HL-60 (cell line): ENCODE measurements around the gene KLC1.

Source experiments
- DNase-seq, 2 experiments: peaks; one replicate each; pipeline ENCODE4 v3.0.0-alpha.2; 2010 to 2020; ENCODE audit warnings: low read depth in 1 of 2, low spot score in 1 of 2
- H3K27ac ChIP-seq: fragments of 250-450 bp; sonication (Bioruptor Pico); replicated peaks from 2 replicates; pipeline ENCODE4 v1.5.1; 2020; ENCODE audit warnings: mild to moderate bottlenecking, moderate library complexity
- H3K27me3 ChIP-seq: fragments of 250-450 bp; sonication (Bioruptor Pico); 2 replicates; pipeline ENCODE4 v1.5.1; 2021; ENCODE audit warnings: mild to moderate bottlenecking, moderate library complexity; ENCODE audit not compliant: insufficient read depth, poor library complexity, severe bottlenecking
- H3K4me3 ChIP-seq: replicated peaks from 2 replicates; pipeline ENCODE4 v1.5.1; 2011; ENCODE audit warnings: mild to moderate bottlenecking, control low read depth, low read length; ENCODE audit not compliant: insufficient read depth
- GABPA ChIP-seq: IDR thresholded peaks from 2 replicates; pipeline ENCODE4 v1.6.1; 2012; ENCODE audit warnings: low read depth
- POLR2AphosphoS5 ChIP-seq: IDR thresholded peaks from 2 replicates; pipeline ENCODE4 v1.6.1; 2012; ENCODE audit warnings: low read depth
- SPI1 ChIP-seq: IDR thresholded peaks from 2 replicates; pipeline ENCODE4 v1.6.1; 2012; ENCODE audit warnings: low read depth, mild to moderate bottlenecking, borderline replicate concordance
- TF ChIP-seq, protein P1 (sequence below): IDR thresholded peaks from one replicate; pipeline ENCODE4 v1.5.1; 2011; ENCODE audit warnings: low read length, control low read depth, inconsistent platforms; ENCODE audit not compliant: insufficient read depth
- TF ChIP-seq, protein P2 (sequence below): IDR thresholded peaks from 2 replicates; pipeline ENCODE4 v1.6.1; 2012; ENCODE audit warnings: low read depth; ENCODE audit not compliant: insufficient replicate concordance

The KLC1 gene

DNA sequence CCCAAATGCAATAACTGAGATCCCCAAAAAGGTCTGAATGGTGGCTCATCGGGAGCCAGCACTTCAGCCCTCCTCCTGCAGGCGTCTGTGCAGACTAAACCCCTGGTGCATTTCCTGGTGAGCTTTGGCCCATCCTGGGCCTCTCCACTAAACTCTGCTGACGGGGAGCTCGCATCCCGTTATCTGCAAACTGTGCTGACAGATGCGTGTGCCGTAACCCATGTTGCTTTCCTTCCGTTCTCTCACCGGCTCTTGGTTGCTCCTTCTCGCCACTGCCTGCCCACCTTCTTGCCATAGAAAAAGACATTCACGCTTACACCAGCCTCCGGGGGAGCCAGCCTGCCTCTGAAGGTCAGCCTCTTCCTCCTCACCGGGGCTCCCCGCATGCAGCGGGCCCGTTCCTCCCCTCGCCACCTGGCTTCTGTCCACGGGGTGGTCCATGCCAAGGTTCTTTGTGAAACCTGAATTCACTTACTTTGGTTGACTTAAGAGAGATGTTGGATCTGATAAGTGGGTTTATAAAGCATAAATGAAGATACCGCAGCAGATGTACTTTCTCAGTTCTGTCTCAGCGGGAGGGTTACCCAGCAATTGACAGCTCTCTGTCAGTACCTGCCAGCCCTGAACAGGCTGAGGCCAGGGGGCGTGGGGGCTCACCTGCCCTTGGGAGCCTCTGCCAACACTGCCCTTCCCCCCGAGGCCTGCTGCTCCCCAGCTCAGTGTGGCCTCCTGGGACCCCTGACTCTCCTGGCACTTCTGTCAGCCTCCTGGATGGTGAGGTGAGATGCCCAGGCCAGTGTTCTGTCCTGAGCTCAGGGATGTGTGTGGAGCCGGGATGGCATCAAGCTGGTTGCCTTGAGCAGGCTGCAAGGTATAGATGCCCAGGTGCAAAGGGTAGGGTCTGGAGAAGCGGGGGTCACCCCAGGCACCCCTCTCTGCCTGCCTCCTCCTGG is 100.8 kb downstream of the KLC1 start:
- no peak for DNase-seq
- TF ChIP-seq POLR2AphosphoS5 (no peak), SPI1 (no peak), GABPA (no peak)
- TF ChIP-seq, protein P1, sequence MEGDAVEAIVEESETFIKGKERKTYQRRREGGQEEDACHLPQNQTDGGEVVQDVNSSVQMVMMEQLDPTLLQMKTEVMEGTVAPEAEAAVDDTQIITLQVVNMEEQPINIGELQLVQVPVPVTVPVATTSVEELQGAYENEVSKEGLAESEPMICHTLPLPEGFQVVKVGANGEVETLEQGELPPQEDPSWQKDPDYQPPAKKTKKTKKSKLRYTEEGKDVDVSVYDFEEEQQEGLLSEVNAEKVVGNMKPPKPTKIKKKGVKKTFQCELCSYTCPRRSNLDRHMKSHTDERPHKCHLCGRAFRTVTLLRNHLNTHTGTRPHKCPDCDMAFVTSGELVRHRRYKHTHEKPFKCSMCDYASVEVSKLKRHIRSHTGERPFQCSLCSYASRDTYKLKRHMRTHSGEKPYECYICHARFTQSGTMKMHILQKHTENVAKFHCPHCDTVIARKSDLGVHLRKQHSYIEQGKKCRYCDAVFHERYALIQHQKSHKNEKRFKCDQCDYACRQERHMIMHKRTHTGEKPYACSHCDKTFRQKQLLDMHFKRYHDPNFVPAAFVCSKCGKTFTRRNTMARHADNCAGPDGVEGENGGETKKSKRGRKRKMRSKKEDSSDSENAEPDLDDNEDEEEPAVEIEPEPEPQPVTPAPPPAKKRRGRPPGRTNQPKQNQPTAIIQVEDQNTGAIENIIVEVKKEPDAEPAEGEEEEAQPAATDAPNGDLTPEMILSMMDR: no peak
- TF ChIP-seq, protein P2, sequence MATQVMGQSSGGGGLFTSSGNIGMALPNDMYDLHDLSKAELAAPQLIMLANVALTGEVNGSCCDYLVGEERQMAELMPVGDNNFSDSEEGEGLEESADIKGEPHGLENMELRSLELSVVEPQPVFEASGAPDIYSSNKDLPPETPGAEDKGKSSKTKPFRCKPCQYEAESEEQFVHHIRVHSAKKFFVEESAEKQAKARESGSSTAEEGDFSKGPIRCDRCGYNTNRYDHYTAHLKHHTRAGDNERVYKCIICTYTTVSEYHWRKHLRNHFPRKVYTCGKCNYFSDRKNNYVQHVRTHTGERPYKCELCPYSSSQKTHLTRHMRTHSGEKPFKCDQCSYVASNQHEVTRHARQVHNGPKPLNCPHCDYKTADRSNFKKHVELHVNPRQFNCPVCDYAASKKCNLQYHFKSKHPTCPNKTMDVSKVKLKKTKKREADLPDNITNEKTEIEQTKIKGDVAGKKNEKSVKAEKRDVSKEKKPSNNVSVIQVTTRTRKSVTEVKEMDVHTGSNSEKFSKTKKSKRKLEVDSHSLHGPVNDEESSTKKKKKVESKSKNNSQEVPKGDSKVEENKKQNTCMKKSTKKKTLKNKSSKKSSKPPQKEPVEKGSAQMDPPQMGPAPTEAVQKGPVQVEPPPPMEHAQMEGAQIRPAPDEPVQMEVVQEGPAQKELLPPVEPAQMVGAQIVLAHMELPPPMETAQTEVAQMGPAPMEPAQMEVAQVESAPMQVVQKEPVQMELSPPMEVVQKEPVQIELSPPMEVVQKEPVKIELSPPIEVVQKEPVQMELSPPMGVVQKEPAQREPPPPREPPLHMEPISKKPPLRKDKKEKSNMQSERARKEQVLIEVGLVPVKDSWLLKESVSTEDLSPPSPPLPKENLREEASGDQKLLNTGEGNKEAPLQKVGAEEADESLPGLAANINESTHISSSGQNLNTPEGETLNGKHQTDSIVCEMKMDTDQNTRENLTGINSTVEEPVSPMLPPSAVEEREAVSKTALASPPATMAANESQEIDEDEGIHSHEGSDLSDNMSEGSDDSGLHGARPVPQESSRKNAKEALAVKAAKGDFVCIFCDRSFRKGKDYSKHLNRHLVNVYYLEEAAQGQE: no peak
- H3K27ac ChIP-seq: no peak overlapping the region
- H3K4me3 ChIP-seq: no peak overlapping the region
- no peaks in the 10 kb centered on the region for H3K27me3 ChIP-seq

DNA sequence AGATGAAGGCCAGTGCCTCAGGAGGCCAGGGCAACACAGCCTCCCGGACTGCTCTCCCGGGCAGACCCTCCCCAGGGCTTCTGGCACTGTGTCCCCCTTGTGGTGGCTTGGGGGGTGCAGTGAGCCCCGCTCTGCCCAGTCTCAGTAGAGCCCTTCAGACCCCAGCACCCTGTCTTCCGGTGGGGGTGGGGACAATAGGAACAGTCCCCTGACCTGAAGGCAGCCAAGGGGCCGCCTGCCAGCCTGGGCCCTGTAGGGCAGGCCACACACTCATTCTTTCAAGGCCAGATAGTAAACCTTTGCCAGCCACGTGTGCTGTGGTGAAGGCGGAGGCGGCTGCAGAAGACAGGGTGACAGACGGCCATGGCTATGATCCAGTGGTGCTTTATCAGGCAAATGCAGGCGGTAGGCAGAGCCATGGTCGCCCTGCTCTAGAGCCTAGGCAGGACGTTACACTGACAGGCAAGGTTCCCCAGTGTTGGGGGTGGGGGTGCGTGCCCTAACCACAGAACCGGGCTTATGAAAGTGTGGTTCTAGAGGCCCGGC is 101.6 kb downstream of the KLC1 start:
- no peak overlapping the region for H3K4me3 ChIP-seq
- H3K27ac ChIP-seq: no peak overlapping the region
- no peak for DNase-seq
- no peak for TF ChIP-seq SPI1
- TF ChIP-seq, protein P2: no peak
- TF ChIP-seq GABPA: no peak
- TF ChIP-seq POLR2AphosphoS5: no peak
- TF ChIP-seq, protein P1: no peak
- no peaks in the 10 kb centered on the region for H3K27me3 ChIP-seq

DNA sequence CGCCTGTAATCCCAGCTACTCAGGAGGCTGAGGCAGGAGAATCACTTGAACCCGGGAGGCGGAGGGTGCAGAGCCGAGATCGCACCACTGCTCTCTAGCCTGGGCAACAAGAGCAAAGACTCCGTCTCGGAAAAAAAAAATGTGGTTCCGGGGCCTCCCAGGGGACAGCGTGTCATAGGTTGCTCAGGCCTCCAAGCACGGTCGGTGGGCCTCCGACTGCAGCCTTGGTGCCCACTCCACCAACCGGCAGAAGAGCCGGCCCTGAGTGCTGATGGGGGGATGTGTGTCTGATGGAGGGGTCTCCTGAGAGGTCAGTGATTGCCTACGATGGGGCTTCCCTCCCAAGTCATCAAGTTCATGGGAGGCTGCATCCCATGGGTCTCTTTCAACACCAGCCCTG is 102.5 kb downstream of the KLC1 start:
- no peak for DNase-seq
- TF ChIP-seq SPI1 (no peak), GABPA (no peak), POLR2AphosphoS5 (no peak)
- TF ChIP-seq, protein P2: no peak
- TF ChIP-seq, protein P1: no peak
- no peak overlapping the region for H3K27ac ChIP-seq
- H3K27me3 ChIP-seq: no peaks in the 10 kb centered on the region
- H3K4me3 ChIP-seq: no peak overlapping the region
